HEK293T (cell line): ENCODE results near the gene FBXO9.

Source experiments
- BHLHE40 ChIP-seq: fragments of 450-650 bp; IDR thresholded peaks from 2 replicates; pipeline ENCODE4 v1.6.1; 2016; ENCODE audit warnings: mild to moderate bottlenecking, moderate library complexity, borderline replicate concordance
- CTBP1 ChIP-seq: fragments of 450-650 bp; IDR thresholded peaks from 2 replicates; pipeline ENCODE4 v1.6.1; 2016; ENCODE audit warnings: borderline replicate concordance
- FOXA1 ChIP-seq: fragments of 450-650 bp; IDR thresholded peaks from 2 replicates; pipeline ENCODE4 v1.6.1; 2016; ENCODE audit warnings: mild to moderate bottlenecking
- FOXK2 ChIP-seq: fragments of 450-650 bp; IDR thresholded peaks from 2 replicates; pipeline ENCODE4 v1.6.1; 2016; ENCODE audit warnings: mild to moderate bottlenecking
- FOXM1 ChIP-seq: fragments of 450-650 bp; IDR thresholded peaks from 2 replicates; pipeline ENCODE4 v1.6.1; 2017; ENCODE audit warnings: mild to moderate bottlenecking, borderline replicate concordance
- LEF1 ChIP-seq: fragments of 450-650 bp; IDR thresholded peaks from 2 replicates; pipeline ENCODE4 v1.6.1; 2017; ENCODE audit warnings: mild to moderate bottlenecking, borderline replicate concordance
- NFRKB ChIP-seq: fragments of 450-650 bp; IDR thresholded peaks from 2 replicates; pipeline ENCODE4 v1.6.1; 2016; ENCODE audit warnings: mild to moderate bottlenecking, moderate library complexity
- SP1 ChIP-seq: fragments of 450-650 bp; IDR thresholded peaks from 2 replicates; pipeline ENCODE4 v1.6.1; 2017
- TARDBP ChIP-seq: fragments of 450-650 bp; IDR thresholded peaks from 2 replicates; pipeline ENCODE4 v1.6.1; 2016
- TF ChIP-seq, protein P1 (sequence below): fragments of 450-650 bp; IDR thresholded peaks from 2 replicates; pipeline ENCODE4 v1.6.1; 2016

GRCh38 chr6:53113742-53114141, 48.5 kb downstream of the FBXO9 start:
- TF ChIP-seq, protein P1, sequence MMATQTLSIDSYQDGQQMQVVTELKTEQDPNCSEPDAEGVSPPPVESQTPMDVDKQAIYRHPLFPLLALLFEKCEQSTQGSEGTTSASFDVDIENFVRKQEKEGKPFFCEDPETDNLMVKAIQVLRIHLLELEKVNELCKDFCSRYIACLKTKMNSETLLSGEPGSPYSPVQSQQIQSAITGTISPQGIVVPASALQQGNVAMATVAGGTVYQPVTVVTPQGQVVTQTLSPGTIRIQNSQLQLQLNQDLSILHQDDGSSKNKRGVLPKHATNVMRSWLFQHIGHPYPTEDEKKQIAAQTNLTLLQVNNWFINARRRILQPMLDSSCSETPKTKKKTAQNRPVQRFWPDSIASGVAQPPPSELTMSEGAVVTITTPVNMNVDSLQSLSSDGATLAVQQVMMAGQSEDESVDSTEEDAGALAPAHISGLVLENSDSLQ, result no peak
- TF ChIP-seq FOXM1, result no peak
- no peak for TF ChIP-seq FOXK2
- no peak for TF ChIP-seq FOXA1
- TF ChIP-seq NFRKB, result no peak
- TF ChIP-seq BHLHE40, result no peak
- no peak for TF ChIP-seq CTBP1
- TF ChIP-seq SP1, result no peak
- TF ChIP-seq TARDBP, result no peak
- no peak for TF ChIP-seq LEF1
